ENCODE data around the gene GAN. TPM values are rescaled to one million over a fixed set of nuclear protein-coding genes. Genes with fewer than 3 reads are reported as not detected.

Gene GAN
- total RNA-seq, 1 donor from 2014 or later, result 20.9 TPM

- Histone ChIP-seq H3K27ac (ENCODE audit: low read depth, low read length) (no peak overlapping the region), H3K79me2 (ENCODE audit: insufficient read depth, low read length) (no peaks in the 10 kb centered on the region), H3K9me3 (ENCODE audit: insufficient read depth, low read depth, low read length) (no peaks in the 10 kb centered on the region), H3K36me3 (ENCODE audit: insufficient read depth, low read length) (no peaks in the 10 kb centered on the region), H3K4me3 (ENCODE audit: insufficient read depth, low read depth, low read length) (no peak overlapping the region), H3K27me3 (ENCODE audit: insufficient read depth, low read length) (no peaks in the 10 kb centered on the region), H4K20me1 (ENCODE audit: insufficient read depth, low read length) (no peaks in the 10 kb centered on the region), H2AFZ (ENCODE audit: low read depth, low read length) (no peak overlapping the region), H3K9ac (ENCODE audit: low read length) (no peak overlapping the region), H3K4me2 (ENCODE audit: low read length) (no peak overlapping the region), H3K4me1 (ENCODE audit: insufficient read depth, low read length) (peaks cover 4% of the 10 kb centered on the region)
- H3K36me3 Mint-ChIP-seq (ENCODE audit: low read depth, unreplicated experiment), result peaks cover 11% of the 10 kb centered on the region
- H3K9me3 Mint-ChIP-seq (ENCODE audit: unreplicated experiment), result no peaks in the 10 kb centered on the region
- H3K4me3 Mint-ChIP-seq (ENCODE audit: unreplicated experiment), result no peak overlapping the region
- DNase-seq (ENCODE audit: low read depth) (no peak), FAIRE-seq (no peak)
- peak overlapping the region; percentile 18 for H3K27ac Mint-ChIP-seq (ENCODE audit: unreplicated experiment)
- TF ChIP-seq, protein P1, sequence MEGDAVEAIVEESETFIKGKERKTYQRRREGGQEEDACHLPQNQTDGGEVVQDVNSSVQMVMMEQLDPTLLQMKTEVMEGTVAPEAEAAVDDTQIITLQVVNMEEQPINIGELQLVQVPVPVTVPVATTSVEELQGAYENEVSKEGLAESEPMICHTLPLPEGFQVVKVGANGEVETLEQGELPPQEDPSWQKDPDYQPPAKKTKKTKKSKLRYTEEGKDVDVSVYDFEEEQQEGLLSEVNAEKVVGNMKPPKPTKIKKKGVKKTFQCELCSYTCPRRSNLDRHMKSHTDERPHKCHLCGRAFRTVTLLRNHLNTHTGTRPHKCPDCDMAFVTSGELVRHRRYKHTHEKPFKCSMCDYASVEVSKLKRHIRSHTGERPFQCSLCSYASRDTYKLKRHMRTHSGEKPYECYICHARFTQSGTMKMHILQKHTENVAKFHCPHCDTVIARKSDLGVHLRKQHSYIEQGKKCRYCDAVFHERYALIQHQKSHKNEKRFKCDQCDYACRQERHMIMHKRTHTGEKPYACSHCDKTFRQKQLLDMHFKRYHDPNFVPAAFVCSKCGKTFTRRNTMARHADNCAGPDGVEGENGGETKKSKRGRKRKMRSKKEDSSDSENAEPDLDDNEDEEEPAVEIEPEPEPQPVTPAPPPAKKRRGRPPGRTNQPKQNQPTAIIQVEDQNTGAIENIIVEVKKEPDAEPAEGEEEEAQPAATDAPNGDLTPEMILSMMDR (IDR thresholded peaks at IDR 0.05; ENCODE audit: insufficient read depth, low read depth, low read length), result no peak
- no peak for TF ChIP-seq EZH2 (IDR thresholded peaks at IDR 0.05; ENCODE audit: insufficient read depth, low read length)
- H3K27me3 Mint-ChIP-seq (ENCODE audit: low read depth, unreplicated experiment), result no peaks in the 10 kb centered on the region
- H3K4me1 Mint-ChIP-seq (ENCODE audit: low read depth, unreplicated experiment), result no peaks in the 10 kb centered on the region
Measured at GRCh38 chr16:81397058-81397878, 82.5 kb downstream of the GAN start.

- H3K9me3 ChIP-seq (ENCODE audit: insufficient read depth, low read depth, low read length), result no peaks in the 10 kb centered on the region
- TF ChIP-seq EZH2 (IDR thresholded peaks at IDR 0.05; ENCODE audit: insufficient read depth, low read length), result no peak
- TF ChIP-seq, protein P1 (IDR thresholded peaks at IDR 0.05; ENCODE audit: insufficient read depth, low read depth, low read length), result no peak
- FAIRE-seq, result no peak
- H3K4me1 ChIP-seq (ENCODE audit: insufficient read depth, low read length), result peaks cover 4% of the 10 kb centered on the region
- no peaks in the 10 kb centered on the region for H3K9me3 Mint-ChIP-seq (ENCODE audit: unreplicated experiment)
- peaks cover 6% of the 10 kb centered on the region for H3K36me3 Mint-ChIP-seq (ENCODE audit: low read depth, unreplicated experiment)
- peak overlapping the region; percentile 45 for H3K4me3 Mint-ChIP-seq (ENCODE audit: unreplicated experiment)
- no peak overlapping the region for H3K4me2 ChIP-seq (ENCODE audit: low read length)
- no peaks in the 10 kb centered on the region for H3K36me3 ChIP-seq (ENCODE audit: insufficient read depth, low read length)
- no peaks in the 10 kb centered on the region for H3K79me2 ChIP-seq (ENCODE audit: insufficient read depth, low read length)
- no peak overlapping the region for H3K9ac ChIP-seq (ENCODE audit: low read length)
- no peaks in the 10 kb centered on the region for H3K27me3 ChIP-seq (ENCODE audit: insufficient read depth, low read length)
- H3K27ac ChIP-seq (ENCODE audit: low read depth, low read length), result no peak overlapping the region
- H2AFZ ChIP-seq (ENCODE audit: low read depth, low read length), result no peak overlapping the region
- no peaks in the 10 kb centered on the region for H4K20me1 ChIP-seq (ENCODE audit: insufficient read depth, low read length)
- H3K27ac Mint-ChIP-seq (ENCODE audit: unreplicated experiment), result no peak overlapping the region
- no peaks in the 10 kb centered on the region for H3K4me1 Mint-ChIP-seq (ENCODE audit: low read depth, unreplicated experiment)
- no peak for DNase-seq (ENCODE audit: low read depth)
- no peaks in the 10 kb centered on the region for H3K27me3 Mint-ChIP-seq (ENCODE audit: low read depth, unreplicated experiment)
- H3K4me3 ChIP-seq (ENCODE audit: insufficient read depth, low read depth, low read length), result no peak overlapping the region
Measured at GRCh38 chr16:81397879-81398520, 83.2 kb downstream of the GAN start.

Measured in astrocyte (in vitro differentiated cells and primary cell).